HK-2 (cell line): ENCODE measurements around the gene ABCB11.

Experiments used
- DNase-seq: peaks from one replicate; pipeline ENCODE4 v3.0.0-alpha.2; 2018; ENCODE audit not compliant: unreplicated experiment

ABCB11 gene

DNA sequence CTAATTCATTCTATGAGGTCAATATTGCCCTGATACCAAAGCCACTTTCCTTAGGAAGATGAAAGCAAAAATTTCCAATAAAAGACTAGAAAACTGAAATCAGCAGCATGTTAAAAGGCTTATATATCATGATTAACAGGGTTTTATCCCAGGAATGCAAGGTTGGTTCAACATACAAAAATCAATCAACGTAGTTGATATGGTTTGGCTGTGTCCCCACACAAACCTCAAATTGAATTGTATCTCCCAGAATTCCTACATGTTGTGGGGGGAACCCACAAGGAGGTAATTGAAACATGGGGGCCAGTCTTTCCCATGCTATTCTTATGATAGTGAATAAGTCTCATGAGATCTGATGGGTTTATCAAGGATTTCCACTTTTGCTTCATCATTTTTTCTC, 11.7 kb upstream of the ABCB11 start:
- no peak for DNase-seq

DNA sequence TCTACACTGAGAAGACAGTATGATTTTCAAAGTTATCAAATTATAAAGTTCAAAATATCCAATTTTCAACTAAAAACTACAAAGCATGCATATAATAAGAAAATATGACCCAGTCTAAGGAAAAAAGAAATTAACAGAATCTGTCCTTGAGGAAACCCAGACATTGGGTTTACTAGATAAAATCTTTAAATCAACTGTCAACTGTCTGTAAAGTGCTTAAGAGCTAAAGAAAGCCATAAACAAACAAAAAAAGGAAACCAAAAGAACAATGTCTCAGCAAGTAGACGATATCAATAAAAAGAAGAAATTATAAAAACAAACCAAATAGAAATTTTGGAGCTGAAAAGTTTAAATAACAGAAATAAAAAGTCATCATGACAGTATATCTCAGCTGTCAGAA, 10.5 kb upstream of the ABCB11 start:
- DNase-seq = no peak

DNA sequence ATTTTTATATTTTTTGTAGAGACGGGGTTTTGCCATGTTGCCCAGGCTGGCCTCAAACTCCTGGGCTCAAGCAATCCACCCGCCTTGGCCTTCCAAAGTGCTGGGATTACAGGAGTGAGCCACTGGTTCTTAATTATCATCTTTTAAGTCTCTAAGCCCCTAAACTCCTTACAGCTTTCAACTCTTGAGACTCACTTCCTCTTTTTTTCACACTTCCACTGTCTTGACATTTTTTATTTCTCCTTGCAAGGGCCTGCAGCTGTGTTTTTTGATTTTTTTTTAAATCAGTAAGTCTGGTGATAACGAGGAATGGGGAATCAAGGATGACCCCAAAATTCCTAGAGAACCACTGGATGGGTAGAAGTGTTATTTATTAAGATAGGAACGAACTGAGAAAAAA, 8.6 kb upstream of the ABCB11 start:
- DNase-seq = no peak

DNA sequence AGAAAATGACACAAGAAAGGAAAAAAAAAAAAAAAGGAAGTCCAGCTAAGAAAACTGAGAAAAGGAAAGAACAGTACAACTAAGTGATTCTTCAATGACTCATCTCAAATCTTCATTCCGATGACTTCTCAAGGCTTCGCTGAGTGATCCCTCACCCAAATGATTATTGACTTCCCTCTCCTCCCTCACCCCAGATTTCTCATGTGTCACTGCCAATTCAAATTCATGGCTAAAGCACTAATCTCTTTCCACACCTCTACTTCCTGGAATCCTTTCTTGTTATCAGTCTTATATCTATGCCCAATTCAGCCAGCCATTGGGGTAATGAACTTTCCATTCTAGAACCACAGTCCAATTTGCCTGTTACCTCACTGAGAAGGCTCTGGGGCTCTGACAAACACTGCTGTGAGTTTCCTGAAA, 7.2 kb upstream of the ABCB11 start:
- DNase-seq = no peak

DNA sequence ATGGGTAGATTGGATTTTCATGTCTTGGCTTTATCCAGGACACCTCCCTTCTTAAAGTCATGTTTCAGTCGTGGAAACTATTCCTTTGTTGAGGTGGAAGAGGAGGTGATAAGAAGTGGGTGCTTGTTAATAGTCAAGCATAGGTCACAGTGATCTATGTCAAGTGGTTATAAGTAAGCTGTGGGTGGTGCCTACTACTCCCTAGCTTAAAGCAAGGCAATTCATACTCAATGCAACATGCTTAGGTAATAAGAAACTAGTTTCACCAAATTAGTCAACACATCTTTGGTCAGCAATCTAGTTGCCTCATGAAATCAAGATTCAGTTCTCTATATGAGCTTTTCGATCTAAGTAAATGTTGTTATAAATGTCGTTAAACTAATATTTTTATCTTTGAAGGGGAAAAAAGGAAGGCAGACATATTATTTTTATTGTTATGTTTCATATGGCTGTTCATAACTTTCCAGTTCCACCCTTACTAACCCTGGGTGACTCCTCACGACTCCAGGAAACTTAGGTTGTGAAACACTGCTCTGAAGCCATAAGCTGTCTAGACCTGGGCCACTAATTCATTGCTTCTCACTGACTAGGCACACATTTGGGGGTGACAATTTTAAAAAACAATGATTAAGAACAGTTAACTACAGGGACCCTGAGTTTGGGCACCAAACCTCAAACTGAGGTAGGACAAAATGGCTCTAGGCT, 5.8 kb upstream of the ABCB11 start:
- DNase-seq = no peak

DNA sequence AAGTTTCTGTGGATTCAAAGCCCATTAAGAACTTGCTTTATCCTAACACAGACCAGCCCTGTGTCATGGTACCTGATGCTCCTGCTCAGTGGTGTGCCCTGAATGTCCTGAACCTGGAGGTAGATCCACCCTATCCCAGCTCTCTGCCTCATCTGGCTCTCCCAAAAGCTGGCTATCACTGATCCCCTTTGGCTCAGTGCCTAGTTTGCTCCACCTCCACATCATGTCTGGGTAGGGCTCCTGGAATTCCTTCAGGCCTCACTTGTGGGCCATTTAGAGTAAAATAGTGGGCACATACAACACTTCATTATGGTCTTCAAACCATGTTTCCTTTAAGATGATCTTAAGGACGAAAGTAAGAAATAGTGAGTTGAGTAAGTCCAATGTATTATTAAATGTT, 4.8 kb upstream of the ABCB11 start:
- DNase-seq = no peak

DNA sequence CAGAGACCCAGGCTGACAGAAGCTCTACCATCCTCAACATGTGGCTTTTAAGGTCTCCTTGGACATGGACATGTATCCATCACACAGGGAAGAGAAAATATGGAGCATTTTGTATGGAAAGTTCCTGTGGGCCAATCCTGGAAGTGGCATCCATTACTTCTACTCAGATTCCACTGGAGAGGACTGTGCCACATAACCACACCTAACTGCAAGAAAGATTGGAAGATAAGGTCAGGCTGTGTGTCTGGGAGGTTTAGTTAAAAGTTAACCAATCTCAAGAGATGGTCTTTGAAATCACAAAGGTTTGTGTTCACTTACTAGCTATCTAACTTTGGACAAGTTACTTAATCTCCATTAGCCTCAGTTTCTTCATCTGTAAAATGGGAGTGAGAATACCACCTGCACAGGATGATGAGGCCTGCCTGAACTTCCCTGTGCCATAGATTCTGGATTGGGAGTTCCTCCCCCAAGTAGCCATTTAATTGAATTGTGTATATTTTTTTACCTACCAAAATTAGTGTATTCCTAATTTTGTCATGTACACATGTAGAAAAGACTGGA, 3.9 kb upstream of the ABCB11 start:
- DNase-seq = no peak

DNA sequence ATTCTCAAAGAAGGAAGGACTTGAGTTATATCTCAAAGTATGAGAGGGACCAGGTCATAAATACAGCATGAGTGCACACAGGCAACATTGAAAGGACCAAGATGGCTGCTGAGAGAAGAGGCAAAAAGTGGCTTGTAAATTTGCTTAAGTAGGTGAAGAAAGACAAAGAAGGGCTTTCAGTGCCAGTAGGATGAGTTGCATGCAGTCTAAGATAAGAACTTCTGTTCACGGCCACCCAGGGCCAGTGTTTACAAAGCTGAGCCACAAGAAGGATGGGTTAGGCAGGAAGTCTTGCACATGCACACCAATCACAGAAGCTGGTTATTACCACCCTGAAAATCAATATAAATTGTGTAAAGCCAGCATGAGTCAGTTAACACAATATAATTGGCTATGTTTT, 3.1 kb upstream of the ABCB11 start:
- no peak for DNase-seq

DNA sequence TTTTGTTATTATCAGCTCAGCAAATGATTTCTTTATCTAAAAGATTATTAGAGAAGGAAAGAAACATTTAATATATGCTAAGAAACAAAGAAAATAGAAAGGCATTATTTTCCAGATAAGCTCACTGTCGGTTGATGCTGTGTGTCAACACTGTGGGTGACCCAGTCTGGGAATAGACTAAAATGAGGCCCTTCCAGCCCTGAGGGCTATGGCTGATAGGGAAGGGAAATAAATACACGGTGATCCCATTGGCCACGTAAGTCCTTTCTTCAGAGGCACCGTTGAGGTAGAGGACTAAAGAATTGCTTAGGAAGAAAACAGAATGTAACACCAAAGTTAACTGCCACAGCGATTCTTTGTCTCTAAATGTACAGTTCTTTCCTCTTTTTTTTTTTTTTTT, 1.8 kb downstream of the ABCB11 start:
- DNase-seq = no peak

DNA sequence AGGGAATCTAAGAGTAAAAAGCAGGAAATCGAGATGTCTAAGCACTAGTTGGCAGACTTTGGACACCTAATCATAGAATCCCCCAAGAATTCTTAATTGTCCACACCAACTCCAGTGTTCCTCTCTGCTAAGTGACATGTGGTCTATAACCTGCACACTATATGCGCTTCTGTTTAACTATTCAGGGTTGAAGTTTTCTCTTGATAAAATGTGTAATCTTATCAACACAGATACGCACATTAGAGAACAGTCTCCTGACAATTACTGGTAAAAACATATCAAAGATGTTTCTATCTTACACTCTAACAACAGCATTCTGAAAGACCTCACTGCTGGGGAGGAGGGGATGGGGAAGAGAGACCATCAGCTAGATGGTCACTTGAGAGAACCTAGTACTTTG, 3.9 kb downstream of the ABCB11 start:
- DNase-seq = no peak

DNA sequence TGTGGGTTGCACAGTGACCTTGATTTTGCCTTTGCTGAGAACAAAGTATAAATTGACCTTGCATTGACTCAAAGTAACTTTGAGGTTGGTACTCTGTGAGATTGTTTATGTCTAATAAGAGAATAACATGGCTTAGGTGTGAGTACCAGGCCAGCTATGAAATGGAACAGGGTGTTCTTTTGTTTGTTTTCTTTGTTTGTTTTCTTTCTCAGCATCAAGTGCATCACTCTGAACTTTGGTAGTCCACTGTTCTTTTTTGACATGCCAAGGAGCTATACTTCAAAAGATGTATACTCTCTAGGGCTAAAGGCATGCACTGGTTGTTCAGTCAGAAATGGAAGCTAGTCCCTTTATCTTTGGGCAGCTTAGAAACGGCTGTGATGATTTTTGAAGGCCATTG, 5.1 kb downstream of the ABCB11 start:
- DNase-seq = no peak

DNA sequence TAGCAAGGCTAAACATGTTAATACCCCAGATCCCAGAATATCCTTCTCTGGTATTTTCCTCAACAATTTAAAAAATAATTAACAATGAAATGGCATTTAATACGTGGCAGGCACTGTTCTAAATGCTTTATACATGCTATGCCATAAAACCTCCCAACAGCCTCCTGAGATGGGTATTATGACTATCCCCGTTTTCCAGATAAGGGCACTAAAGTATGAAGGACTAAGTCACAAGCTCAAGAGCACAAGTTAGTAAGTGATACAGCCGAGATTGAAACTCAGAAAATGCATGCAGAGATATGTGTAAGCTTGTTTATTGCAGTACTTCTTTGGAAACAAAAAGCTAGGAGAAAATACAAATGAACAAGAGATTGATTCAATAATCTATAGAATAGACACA, 8.0 kb downstream of the ABCB11 start:
- no peak for DNase-seq

DNA sequence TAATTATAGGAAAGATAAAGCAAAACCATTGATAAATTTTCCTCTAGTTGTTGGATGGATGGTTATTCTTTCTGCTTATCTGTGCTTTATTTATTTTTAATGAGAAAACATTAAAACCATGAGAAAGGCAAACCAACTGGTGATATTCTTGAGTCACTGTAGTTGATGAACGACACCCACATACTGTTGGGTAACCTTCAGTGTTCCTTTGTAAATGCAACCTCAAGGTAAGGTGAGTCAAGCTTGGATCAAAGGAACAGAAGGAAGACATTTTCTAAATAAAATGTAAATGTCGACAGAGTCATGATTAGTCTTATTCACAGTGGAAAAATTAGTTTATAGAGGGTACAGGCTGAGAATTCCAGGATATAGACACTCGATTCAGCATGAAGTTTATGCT, 12.7 kb downstream of the ABCB11 start:
- no peak for DNase-seq

DNA sequence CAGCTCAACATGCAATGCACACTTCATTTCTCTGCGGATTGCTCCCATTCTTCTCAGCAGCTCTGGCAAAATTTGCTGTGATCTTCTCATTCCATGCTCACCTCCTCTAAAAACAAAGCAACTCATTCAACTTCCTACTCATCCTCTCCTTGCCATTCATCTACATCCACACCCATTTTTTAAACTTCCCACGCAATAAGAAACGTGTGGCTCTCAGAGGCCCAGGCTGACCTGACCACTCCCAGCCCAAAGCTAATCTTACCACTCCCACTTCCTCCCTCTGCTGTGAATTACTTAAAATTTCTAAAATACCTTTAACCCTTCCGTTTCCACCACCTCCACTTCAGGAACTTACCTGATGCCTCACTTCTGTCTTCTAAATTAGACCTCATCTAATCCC, 15.2 kb downstream of the ABCB11 start:
- DNase-seq = no peak

DNA sequence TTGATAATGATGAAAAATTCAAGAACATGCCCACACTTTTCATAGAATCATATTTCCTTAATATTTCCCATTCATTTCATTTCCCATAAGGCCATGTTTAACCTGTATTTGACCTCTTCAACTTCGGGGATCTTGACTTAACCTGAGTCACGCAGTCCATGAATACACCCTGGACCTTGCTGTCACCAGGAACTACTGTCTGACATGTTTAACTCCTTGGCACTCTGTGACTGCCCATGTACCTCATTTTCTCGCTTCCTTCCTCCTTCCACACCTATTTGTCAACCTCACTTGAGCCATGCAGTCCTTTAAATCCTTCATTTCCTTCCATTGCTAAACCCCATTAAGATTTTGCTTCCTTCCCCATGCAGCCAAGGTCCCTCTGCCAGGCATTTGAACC, 16.3 kb downstream of the ABCB11 start:
- DNase-seq = no peak

DNA sequence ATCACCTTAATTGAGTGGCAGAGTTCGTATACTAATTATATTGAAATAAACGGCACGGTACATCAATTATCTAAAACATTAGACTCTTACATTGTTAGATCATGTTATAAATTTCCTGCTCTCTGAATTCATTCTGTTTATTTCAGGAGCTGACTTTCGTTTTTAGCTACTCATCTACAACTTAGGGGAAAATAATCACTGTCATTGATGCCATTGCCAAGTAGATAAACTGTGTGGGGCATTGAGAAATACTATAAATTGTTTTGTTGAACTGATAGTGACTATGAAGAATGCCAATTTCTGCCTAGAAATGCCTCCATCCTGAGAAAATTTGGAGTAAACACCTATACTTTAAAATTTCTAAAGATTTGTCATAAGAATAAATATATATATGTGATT, 17.5 kb downstream of the ABCB11 start:
- no peak for DNase-seq

DNA sequence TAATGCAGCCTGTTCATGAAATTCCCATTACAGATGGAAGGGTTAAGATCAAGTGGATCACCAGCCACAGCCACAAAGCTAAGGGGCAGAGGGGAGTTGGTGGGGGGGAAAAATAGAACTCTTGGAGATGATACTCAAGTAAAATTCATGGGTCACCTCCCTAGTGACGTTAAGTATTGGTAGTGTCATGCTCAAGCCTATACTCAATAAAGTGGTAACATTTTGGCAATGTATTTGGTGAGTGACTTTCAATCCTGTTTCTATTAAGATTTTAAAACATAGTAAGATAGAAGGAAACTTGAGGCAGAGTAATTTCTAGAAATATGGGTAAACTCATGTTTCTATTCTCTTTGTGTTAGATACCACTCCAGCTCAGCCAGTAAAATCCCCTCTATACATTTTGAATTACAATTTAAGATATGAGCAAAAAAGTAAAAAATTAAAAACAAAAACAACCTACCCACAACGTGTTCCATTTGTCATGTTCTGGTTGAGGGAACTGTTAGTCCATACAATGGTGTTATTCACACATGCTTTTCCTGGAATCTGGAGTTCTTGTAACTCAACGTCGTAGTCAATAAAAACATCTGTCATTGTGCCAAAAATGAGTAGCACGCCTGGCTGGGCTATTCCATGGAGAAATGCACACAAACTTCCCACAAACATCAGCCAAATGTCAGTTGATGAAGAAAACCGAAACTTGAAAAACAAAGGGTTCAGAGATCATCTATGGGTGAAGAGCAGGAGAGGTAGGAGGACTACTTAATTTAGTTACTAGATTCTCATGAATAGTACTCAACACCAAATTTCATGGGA, 18.1 kb downstream of the ABCB11 start:
- no peak for DNase-seq

DNA sequence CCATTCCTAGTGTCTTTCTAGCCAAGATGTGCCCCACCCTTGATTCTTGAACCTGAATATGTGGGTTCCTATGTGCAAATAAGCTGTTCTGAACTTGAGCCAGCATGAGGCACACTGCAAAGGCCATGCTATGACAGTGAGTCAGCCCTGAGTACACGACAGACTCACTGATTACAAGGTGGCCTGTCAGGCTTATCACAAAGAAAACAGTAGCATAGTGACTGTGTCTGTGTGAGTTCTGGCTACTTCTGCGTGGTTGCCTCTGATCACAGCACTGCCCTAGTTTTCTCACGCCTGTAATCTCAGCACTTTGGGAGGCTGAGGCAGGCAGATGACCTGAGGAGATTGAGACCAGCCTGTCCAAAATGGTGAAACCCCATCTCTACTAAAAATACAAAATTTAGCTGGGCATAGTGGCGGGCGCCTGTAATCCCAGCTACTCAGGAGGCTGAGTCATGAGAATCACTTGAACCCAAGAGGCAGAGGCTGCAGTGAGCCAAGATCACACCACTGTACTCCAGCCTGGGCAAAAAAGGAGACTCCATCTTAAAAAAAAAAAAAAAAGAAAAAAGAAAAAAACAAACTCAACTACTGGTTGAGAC, 18.8 kb downstream of the ABCB11 start:
- peak; percentile 41 for DNase-seq

DNA sequence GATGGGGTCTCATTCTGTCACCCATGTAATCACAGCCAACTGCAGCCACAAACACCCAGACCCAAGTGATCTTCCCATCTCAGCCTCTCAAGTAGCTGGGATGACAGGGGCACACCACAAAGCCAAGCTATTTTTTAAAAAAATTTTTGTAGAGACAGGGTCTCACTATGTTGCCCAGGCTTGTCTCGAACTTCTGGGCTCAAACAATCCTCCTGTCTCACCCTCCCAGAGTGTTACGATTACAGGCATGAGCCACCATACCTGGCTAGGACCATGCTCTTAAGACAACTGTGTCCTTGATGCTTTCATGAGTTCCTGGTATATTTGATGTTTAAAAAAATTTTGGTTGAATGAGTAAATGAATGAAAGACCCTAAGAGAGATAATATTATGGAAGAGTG, 19.4 kb downstream of the ABCB11 start:
- DNase-seq = no peak

DNA sequence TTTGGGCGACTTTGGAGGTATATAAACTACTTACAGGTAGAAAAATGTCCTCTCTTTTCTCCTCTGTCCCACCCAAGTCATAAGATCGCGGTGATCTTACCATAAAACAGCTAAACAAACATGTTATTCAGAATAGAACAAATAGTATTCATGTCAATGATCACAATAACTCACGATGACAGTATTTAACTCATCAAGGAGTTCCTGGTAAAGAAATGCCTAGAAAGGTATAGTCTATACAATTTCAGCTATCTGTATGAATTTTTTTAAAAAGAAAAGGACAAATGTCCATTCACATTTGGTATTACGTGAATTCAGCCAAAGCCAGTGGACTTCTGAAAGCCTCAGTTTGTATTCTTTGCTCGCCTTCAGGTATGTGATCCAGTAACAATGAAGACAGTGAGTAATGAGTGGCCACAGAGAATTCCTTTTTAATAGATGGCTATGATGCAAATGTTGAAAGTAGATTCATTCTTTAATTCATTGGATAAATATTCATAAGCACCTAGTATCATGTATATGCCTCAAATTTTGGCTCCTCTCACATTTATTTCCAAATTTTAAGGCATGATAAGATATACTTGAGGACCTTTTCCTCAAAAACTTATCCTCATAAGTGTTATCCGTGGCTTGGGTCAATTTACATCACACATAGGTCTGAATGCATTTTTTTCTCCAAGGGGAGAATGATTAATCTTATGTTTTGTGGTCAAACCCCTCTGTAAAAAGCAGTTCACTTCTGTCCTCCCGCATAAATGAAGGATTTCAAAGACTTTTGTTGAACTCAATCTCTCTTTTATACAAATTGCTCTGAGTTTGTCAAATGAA, 20.3 kb downstream of the ABCB11 start:
- no peak for DNase-seq

DNA sequence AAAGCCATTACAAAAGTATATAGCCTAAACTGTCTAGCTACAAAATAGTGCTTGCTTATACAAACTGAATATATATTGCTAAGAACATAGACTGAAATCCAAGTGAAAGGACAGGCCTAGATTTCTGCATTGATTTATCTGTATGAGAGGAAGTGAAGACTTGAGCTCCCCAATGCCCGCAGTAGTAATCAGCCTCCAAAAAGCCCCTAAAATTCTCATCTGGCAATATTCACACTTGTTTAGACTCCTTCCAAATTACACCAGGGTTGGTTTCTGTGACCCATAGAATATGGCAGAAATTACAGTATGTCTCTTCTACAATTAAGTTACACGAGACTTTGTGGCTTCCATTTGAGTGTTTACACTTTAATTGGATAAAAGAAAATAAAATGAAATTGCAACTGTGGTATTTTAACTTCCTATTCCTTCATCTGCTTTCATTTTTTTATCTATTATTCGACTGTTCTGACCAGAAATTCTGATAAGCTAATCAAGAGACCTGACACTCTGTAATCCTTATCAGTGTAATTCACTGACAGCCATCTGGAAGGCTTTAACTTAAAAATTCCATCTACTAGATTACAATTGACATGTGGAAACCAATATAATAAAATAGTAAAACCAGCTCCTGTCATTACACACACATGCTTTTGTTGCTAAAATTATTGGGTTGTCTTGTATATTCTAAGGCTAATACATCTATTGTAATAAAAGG, 21.1 kb downstream of the ABCB11 start:
- no peak for DNase-seq
